Osteocyte (in vitro differentiated cells): Measurements from ENCODE around the gene AOC2. TPM values are rescaled to one million over a fixed set of nuclear protein-coding genes. Genes with fewer than 3 reads are reported as not detected.
"Not testable (repeated sequence)": the region's sequence is repeated elsewhere in the genome, so short reads cannot be mapped to it uniquely, and the experiment has no call there.

ENCODE experiments used
- DNase-seq: peaks from one replicate; pipeline ENCODE4 v3.0.0; 2021; ENCODE audit warnings: mixed read lengths; ENCODE audit not compliant: unreplicated experiment; ENCODE audit errors: extremely low spot score
- H3K27ac Mint-ChIP-seq: one replicate; pipeline ENCODE4 v1.8.0; 2021; ENCODE audit warnings: mild to moderate bottlenecking, mixed read lengths; ENCODE audit not compliant: unreplicated experiment
- H3K27me3 Mint-ChIP-seq: one replicate; pipeline ENCODE4 v1.8.0; 2021; ENCODE audit warnings: mixed read lengths; ENCODE audit not compliant: unreplicated experiment
- H3K36me3 Mint-ChIP-seq: one replicate; pipeline ENCODE4 v1.8.0; 2021; ENCODE audit warnings: mixed read lengths; ENCODE audit not compliant: unreplicated experiment
- H3K4me1 Mint-ChIP-seq: one replicate; pipeline ENCODE4 v1.8.0; 2021; ENCODE audit warnings: mixed read lengths; ENCODE audit not compliant: unreplicated experiment
- H3K4me3 Mint-ChIP-seq: one replicate; pipeline ENCODE4 v1.8.0; 2021; ENCODE audit warnings: mild to moderate bottlenecking, moderate library complexity, mixed read lengths; ENCODE audit not compliant: unreplicated experiment
- H3K9me3 Mint-ChIP-seq: one replicate; pipeline ENCODE4 v1.8.0; 2021; ENCODE audit warnings: mixed read lengths; ENCODE audit not compliant: unreplicated experiment
- CTCF ChIP-seq: fragments of 200-600 bp; sonication (generic); IDR thresholded peaks from 2 replicates; pipeline ENCODE4 v1.5.0; 2021; ENCODE audit warnings: antibody characterized with exemption, mild to moderate bottlenecking, moderate library complexity
- total RNA-seq: library from RNA; stranded (reverse); gene quantifications from 2 replicates; pipeline ENCODE4 v1.2.1, GENCODE V29; 2021

Gene AOC2
- total RNA-seq, 1 donor from 2014 or later = 2.2 TPM

GRCh38 chr17:42877037-42877436 lies 32.7 kb downstream of the AOC2 start:
- TF ChIP-seq CTCF = no peak
- peaks cover 46% of the 10 kb centered on the region for H3K27me3 Mint-ChIP-seq

GRCh38 chr17:42878123-42878880 lies 33.9 kb downstream of the AOC2 start:
- Mint-ChIP-seq H3K4me3 (no peak overlapping the region), H3K36me3 (no peaks in the 10 kb centered on the region), H3K4me1 (peaks cover 6% of the 10 kb centered on the region), H3K27me3 (peaks cover 44% of the 10 kb centered on the region), H3K27ac (no peak overlapping the region), H3K9me3 (no peaks in the 10 kb centered on the region)
- no peak for DNase-seq
- no peak for TF ChIP-seq CTCF

More at GRCh38 chr17:42877037-42877436, 32.7 kb downstream of the AOC2 start:
- Mint-ChIP-seq H3K4me1 (peaks cover 6% of the 10 kb centered on the region), H3K27ac (no peak overlapping the region), H3K9me3 (no peaks in the 10 kb centered on the region), H3K36me3 (no peaks in the 10 kb centered on the region), H3K4me3 (no peak overlapping the region)
- DNase-seq = no peak

GRCh38 chr17:42878924-42879595 lies 34.7 kb downstream of the AOC2 start:
- TF ChIP-seq CTCF = no peak
- H3K4me1 Mint-ChIP-seq = peaks cover 6% of the 10 kb centered on the region
- no peak for DNase-seq
- H3K36me3 Mint-ChIP-seq = no peaks in the 10 kb centered on the region
- no peak overlapping the region for H3K27ac Mint-ChIP-seq
- H3K27me3 Mint-ChIP-seq = peaks cover 41% of the 10 kb centered on the region
- H3K9me3 Mint-ChIP-seq = no peaks in the 10 kb centered on the region
- H3K4me3 Mint-ChIP-seq = no peak overlapping the region

GRCh38 chr17:42879596-42879985 lies 35.2 kb downstream of the AOC2 start:
- Mint-ChIP-seq H3K27me3 (peaks cover 39% of the 10 kb centered on the region), H3K27ac (no peak overlapping the region), H3K36me3 (no peaks in the 10 kb centered on the region), H3K9me3 (no peaks in the 10 kb centered on the region), H3K4me3 (no peak overlapping the region), H3K4me1 (peaks cover 6% of the 10 kb centered on the region)
- DNase-seq = no peak
- no peak for TF ChIP-seq CTCF

GRCh38 chr17:42880776-42881310 lies 36.5 kb downstream of the AOC2 start:
- no peak for TF ChIP-seq CTCF
- H3K4me3 Mint-ChIP-seq = no peak overlapping the region
- DNase-seq = no peak
- H3K27me3 Mint-ChIP-seq = peaks cover 39% of the 10 kb centered on the region
- no peaks in the 10 kb centered on the region for H3K9me3 Mint-ChIP-seq
- peaks cover 6% of the 10 kb centered on the region for H3K4me1 Mint-ChIP-seq
- H3K27ac Mint-ChIP-seq = no peak overlapping the region
- H3K36me3 Mint-ChIP-seq = no peaks in the 10 kb centered on the region

- DNase-seq, H3K36me3 Mint-ChIP-seq, H3K4me1 Mint-ChIP-seq, H3K4me3 Mint-ChIP-seq, H3K9me3 Mint-ChIP-seq, H3K27ac Mint-ChIP-seq: not testable (repeated sequence)
- H3K27me3 Mint-ChIP-seq = peaks cover 45% of the 10 kb centered on the region
Measured at GRCh38 chr17:42881706-42882105, 37.3 kb downstream of the AOC2 start.
